ENCODE results near the gene PEPD.
A peak's percentile ranks its signal among the peaks of the same experiment; 100 is the strongest.

Gene PEPD

GRCh38 chr19:33419788-33420130 is 101.8 kb downstream of the PEPD start:
- H3K4me3 ChIP-seq (ENCODE audit: control insufficient read depth, low read depth, low read length), result no peak overlapping the region
- DNase-seq (ENCODE audit: low read depth), result no peak
- TF ChIP-seq, protein P1, sequence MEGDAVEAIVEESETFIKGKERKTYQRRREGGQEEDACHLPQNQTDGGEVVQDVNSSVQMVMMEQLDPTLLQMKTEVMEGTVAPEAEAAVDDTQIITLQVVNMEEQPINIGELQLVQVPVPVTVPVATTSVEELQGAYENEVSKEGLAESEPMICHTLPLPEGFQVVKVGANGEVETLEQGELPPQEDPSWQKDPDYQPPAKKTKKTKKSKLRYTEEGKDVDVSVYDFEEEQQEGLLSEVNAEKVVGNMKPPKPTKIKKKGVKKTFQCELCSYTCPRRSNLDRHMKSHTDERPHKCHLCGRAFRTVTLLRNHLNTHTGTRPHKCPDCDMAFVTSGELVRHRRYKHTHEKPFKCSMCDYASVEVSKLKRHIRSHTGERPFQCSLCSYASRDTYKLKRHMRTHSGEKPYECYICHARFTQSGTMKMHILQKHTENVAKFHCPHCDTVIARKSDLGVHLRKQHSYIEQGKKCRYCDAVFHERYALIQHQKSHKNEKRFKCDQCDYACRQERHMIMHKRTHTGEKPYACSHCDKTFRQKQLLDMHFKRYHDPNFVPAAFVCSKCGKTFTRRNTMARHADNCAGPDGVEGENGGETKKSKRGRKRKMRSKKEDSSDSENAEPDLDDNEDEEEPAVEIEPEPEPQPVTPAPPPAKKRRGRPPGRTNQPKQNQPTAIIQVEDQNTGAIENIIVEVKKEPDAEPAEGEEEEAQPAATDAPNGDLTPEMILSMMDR (conservative IDR thresholded peaks at IDR 0.05; ENCODE audit: control insufficient read depth, insufficient read depth, low read depth, low read length), result no peak

- TF ChIP-seq, protein P1 (conservative IDR thresholded peaks at IDR 0.05; ENCODE audit: control insufficient read depth, insufficient read depth, low read depth, low read length), result no peak
- no peak for DNase-seq (ENCODE audit: low read depth)
Measured at GRCh38 chr19:33418871-33419787, 102.5 kb downstream of the PEPD start.

DNA sequence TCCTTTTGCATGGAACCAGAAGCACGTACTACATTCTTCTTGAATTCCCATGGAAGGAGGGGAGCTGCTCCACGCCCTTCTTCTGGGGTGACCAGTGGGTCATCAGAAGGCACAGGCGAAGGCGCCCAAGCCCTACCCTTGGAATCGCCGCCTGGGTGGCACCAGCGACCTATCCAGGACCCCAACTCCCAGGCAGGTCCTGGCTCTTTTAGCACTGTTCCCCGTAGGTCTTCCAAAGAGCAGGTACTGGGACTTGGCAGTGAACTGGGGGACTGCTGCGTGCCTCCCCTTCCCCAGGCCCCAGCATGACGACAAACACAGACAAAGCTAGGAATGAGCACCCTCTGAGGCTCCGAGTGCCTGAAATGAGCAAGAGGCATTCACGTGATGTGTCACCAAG is 103.1 kb downstream of the PEPD start:
- DNase-seq (ENCODE audit: low read depth), result no peak
- TF ChIP-seq, protein P1 (conservative IDR thresholded peaks at IDR 0.05; ENCODE audit: control insufficient read depth, insufficient read depth, low read depth, low read length), result no peak
- no peak overlapping the region for H3K4me3 ChIP-seq (ENCODE audit: control insufficient read depth, low read depth, low read length)

More at GRCh38 chr19:33418871-33419787, 102.5 kb downstream of the PEPD start:
- no peak overlapping the region for H3K4me3 ChIP-seq (ENCODE audit: control insufficient read depth, low read depth, low read length)

GRCh38 chr19:33417751-33418150 is 103.8 kb downstream of the PEPD start:
- H3K4me3 ChIP-seq (ENCODE audit: control insufficient read depth, low read depth, low read length), result no peak overlapping the region
- TF ChIP-seq, protein P1 (conservative IDR thresholded peaks at IDR 0.05; ENCODE audit: control insufficient read depth, insufficient read depth, low read depth, low read length), result no peak
- no peak for DNase-seq (ENCODE audit: low read depth)

DNA sequence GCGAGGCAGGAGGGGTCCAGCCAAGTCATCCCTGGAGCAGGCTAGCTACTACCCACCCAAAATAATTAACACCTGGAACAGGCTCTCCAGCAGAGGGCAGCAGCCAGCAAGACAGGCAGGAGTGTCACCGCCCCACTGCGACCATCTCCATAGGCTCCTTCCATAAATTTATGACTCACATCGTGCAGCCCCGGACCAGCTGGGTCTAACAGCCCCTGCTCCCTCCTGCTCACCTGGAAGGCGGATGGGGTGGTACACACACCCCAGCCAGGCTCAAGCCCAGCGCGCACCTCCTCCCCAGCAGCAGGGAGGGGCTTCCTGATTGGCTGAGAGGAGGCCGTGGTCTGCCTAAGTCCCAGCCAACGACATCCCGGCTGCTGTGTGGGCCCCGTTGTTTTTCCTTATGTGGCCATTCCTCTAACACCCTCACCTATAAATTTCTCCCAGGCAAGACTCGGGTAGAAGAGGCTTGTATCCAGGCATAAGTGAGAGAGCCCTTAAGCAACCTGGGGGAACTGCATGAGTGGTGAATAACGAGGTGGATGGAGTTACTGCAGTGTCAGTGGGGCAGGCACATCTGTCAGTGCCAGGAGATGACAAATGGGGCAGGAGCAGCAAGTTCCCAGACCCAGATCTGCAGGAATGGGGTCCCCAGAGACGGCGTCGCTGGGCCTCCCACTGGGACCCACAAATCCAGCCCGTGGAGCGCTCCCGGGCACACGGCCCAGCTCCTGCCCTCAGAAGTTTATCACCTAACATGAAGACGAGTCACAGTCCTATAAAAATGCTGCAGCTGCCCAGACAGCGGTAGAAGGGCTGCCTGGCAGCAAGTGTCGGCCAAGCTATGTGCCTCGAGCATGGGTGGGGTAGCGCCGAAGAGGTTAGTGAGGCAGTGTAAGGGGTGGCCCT is 105.0 kb downstream of the PEPD start:
- DNase-seq (ENCODE audit: low read depth), result peak; percentile 65
- TF ChIP-seq, protein P1 (conservative IDR thresholded peaks at IDR 0.05; ENCODE audit: control insufficient read depth, insufficient read depth, low read depth, low read length), result peak; percentile 73
- H3K4me3 ChIP-seq (ENCODE audit: control insufficient read depth, low read depth, low read length), result no peak overlapping the region

DNA sequence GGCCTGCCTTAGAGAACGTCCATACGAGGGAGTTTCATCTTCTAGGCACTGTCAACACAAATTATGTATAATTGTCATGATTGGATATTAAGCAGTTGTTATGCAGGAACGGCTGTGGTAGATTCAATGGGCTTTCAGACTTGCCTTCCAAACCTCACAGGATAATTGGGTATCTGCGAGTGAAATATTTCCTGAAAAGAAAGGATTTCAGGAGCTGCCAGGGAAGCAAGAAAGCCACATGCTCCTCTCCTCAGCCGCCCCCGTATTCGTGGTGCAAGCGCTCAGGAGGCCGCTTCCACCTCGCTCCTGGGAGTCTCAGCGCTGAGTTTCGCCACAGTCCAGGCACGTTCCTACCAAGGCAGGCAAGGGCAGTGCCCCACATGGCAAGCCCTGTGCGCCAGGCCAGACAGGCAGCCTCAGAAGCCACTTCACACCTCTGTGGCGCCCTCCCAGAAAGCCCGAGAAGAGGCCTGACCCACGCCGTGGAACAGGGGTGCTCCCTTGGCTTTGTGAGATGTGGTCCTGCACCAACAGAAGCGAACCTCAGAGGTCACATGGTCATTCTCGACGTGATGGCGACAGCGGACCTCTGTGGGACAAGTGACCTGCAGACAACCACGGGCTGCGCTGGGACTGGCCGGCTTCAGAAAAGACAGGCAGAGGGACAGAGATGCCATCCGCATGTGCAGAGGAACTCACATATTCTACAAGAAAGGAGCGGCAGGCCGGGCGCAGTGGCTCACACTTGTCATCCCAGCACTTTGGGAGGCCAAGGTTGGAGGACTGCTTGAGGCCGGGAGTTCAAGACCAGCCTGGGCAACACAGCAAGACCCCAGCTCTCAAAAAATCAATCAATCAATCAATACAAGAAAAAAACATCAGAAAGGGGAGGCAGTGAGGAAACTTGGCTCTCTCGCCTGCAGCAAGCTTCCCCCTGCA is 106.7 kb downstream of the PEPD start:
- TF ChIP-seq, protein P1 (conservative IDR thresholded peaks at IDR 0.05; ENCODE audit: control insufficient read depth, insufficient read depth, low read depth, low read length), result no peak
- H3K4me3 ChIP-seq (ENCODE audit: control insufficient read depth, low read depth, low read length), result no peak overlapping the region
- no peak for DNase-seq (ENCODE audit: low read depth)
